Measurements from ENCODE around the gene SLC41A2.

Gene SLC41A2

GRCh38 chr12:104921340-104921739 lies 36.8 kb downstream of the SLC41A2 start:
- no peaks in the 10 kb centered on the region for H3K36me3 ChIP-seq (ENCODE audit: control insufficient read depth, low read depth, low read length)
- H3K9ac ChIP-seq (ENCODE audit: low read length), result no peak overlapping the region
- no peak overlapping the region for H3K27ac ChIP-seq (ENCODE audit: low read length)
- no peaks in the 10 kb centered on the region for H3K4me1 ChIP-seq (ENCODE audit: control insufficient read depth, low read depth, low read length)
- no peaks in the 10 kb centered on the region for H3K9me3 ChIP-seq (ENCODE audit: control insufficient read depth, low read depth, low read length)
- H3K4me3 ChIP-seq (ENCODE audit: low read length), result no peak overlapping the region
- H3K27me3 ChIP-seq (ENCODE audit: control insufficient read depth, insufficient read depth, low read length), result no peaks in the 10 kb centered on the region

GRCh38 chr12:104911942-104912341 lies 46.1 kb downstream of the SLC41A2 start:
- no peak overlapping the region for H3K27ac ChIP-seq (ENCODE audit: low read length)
- no peaks in the 10 kb centered on the region for H3K36me3 ChIP-seq (ENCODE audit: control insufficient read depth, low read depth, low read length)
- H3K9me3 ChIP-seq (ENCODE audit: control insufficient read depth, low read depth, low read length), result no peaks in the 10 kb centered on the region
- H3K4me1 ChIP-seq (ENCODE audit: control insufficient read depth, low read depth, low read length), result no peaks in the 10 kb centered on the region
- H3K27me3 ChIP-seq (ENCODE audit: control insufficient read depth, insufficient read depth, low read length), result no peaks in the 10 kb centered on the region
- H3K4me3 ChIP-seq (ENCODE audit: low read length), result no peak overlapping the region
- no peak overlapping the region for H3K9ac ChIP-seq (ENCODE audit: low read length)

GRCh38 chr12:104910196-104910840 lies 47.8 kb downstream of the SLC41A2 start:
- H3K9ac ChIP-seq (ENCODE audit: low read length), result no peak overlapping the region
- no peak overlapping the region for H3K27ac ChIP-seq (ENCODE audit: low read length)
- H3K36me3 ChIP-seq (ENCODE audit: control insufficient read depth, low read depth, low read length), result no peaks in the 10 kb centered on the region
- H3K4me1 ChIP-seq (ENCODE audit: control insufficient read depth, low read depth, low read length), result no peaks in the 10 kb centered on the region
- no peaks in the 10 kb centered on the region for H3K9me3 ChIP-seq (ENCODE audit: control insufficient read depth, low read depth, low read length)
- no peaks in the 10 kb centered on the region for H3K27me3 ChIP-seq (ENCODE audit: control insufficient read depth, insufficient read depth, low read length)
- H3K4me3 ChIP-seq (ENCODE audit: low read length), result no peak overlapping the region

- H3K9me3 ChIP-seq (ENCODE audit: control insufficient read depth, low read depth, low read length), result no peaks in the 10 kb centered on the region
- H3K27ac ChIP-seq (ENCODE audit: low read length), result no peak overlapping the region
- H3K4me1 ChIP-seq (ENCODE audit: control insufficient read depth, low read depth, low read length), result no peaks in the 10 kb centered on the region
- H3K27me3 ChIP-seq (ENCODE audit: control insufficient read depth, insufficient read depth, low read length), result no peaks in the 10 kb centered on the region
- no peak overlapping the region for H3K4me3 ChIP-seq (ENCODE audit: low read length)
- H3K9ac ChIP-seq (ENCODE audit: low read length), result no peak overlapping the region
- no peaks in the 10 kb centered on the region for H3K36me3 ChIP-seq (ENCODE audit: control insufficient read depth, low read depth, low read length)
Observed at GRCh38 chr12:104909761-104910160, 48.3 kb downstream of the SLC41A2 start.

Measured in iPS-18a (cell line).